ENCODE data around the gene PANX2.
"Not testable (repeated sequence)": the region's sequence is repeated elsewhere in the genome, so short reads cannot be mapped to it uniquely, and the experiment has no call there.

The PANX2 gene, protein sequence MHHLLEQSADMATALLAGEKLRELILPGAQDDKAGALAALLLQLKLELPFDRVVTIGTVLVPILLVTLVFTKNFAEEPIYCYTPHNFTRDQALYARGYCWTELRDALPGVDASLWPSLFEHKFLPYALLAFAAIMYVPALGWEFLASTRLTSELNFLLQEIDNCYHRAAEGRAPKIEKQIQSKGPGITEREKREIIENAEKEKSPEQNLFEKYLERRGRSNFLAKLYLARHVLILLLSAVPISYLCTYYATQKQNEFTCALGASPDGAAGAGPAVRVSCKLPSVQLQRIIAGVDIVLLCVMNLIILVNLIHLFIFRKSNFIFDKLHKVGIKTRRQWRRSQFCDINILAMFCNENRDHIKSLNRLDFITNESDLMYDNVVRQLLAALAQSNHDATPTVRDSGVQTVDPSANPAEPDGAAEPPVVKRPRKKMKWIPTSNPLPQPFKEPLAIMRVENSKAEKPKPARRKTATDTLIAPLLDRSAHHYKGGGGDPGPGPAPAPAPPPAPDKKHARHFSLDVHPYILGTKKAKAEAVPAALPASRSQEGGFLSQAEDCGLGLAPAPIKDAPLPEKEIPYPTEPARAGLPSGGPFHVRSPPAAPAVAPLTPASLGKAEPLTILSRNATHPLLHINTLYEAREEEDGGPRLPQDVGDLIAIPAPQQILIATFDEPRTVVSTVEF

DNA sequence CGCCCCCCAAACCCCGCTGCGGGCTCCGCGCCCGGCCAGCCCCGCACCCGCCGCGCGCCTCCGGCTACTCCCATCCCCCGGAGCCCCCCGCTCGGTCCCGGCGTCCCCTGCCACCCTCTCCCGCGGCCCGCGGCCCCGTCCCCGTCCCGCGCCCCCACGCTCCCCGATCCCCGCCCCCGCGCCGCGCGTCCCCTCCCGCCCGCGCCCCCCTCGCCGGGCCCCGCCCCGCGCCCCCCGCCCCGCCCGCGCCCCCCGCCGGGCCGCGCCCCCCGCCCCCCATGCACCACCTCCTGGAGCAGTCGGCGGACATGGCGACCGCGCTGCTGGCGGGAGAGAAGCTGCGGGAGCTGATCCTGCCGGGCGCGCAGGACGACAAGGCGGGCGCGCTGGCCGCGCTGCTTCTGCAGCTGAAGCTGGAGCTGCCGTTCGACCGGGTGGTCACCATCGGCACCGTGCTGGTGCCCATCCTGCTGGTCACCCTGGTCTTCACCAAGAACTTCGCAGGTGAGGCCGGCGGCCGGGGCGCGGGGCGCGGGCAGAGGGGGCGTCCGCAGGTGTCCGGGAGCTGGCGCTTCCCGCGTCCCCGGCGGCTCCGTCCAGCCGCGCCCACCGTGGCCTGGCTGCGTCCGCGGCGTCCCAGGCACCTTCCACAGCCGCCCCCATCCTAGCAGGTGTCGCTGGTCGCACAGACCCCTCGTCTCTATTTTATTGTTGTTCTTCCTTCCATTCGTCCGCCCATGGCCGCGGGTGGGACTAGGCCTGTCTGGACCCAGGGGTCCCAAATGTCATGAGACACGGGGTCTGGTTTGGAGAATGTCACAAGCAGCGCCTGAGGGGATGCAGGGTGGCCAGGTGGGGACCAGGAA is at the start of gene PANX2:
Gene PANX2 (plus strand): TSS at position 279 of the 866 bp plus-strand sequence. CDS start 0 bp downstream, at position 279.
- no peak for DNase-seq (ENCODE audit: low spot score)

DNA sequence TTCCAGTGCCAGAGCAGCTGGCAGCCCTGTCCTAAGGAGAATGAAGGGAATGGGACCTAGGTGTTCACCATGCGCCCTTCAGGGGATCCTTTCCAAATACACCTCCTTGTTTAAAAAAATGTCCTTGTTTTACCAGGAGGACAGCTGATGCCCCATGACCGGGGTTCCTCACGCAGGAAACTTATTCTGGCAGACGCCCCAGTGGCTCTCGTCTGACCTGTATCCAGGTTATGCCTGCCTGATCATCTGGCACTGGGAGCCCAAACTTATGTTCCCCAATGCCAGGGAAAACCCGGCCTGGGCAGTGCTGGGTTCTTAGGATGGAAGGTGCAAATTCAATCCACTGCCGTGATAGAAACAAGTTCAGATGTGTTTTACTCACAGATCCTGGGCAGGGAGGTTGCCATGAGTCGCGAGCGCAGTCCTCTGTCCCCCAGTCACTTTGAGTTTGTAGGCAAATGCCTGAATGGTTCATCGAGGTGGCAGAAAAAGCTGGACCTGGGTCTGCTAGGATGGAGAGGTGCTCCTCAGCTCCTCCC is 49.3 kb upstream of the PANX2 start:
- DNase-seq (ENCODE audit: low spot score), result no peak

- no peak for DNase-seq (ENCODE audit: low spot score)
Measured at GRCh38 chr22:50123119-50123518, 47.4 kb upstream of the PANX2 start.

- DNase-seq (ENCODE audit: low spot score), result no peak
Measured at GRCh38 chr22:50125029-50125428, 45.5 kb upstream of the PANX2 start.

DNA sequence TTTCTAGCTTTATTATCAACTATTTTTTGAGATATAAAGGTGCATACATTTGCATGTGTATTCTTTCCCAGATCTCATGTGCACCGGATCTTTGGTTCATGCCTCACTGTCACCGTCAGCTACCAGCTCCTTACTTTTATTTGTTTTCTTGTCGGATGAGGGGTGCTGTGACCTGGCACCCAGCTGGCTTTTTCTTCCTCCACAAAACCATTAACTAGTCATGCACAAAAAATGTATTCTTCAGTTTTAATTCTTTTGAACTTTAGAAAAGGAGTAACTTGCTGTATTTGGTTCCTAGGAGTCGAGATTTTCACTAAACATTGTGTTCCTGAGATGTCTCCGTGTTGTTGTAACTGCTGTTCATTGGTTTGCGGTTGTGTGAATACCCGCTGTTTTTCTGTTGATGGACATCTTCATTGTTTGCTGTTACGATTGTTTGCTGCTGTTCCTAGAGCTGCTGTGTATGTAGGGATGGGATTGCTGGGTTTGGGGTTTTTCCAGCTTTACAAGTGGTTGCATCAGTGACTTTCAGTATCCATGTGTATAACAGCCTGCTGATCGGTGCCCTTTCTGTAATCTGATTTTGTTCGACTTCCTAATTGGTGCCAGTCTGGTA is 41.3 kb upstream of the PANX2 start:
- DNase-seq (ENCODE audit: low spot score), result peak; percentile 31

DNA sequence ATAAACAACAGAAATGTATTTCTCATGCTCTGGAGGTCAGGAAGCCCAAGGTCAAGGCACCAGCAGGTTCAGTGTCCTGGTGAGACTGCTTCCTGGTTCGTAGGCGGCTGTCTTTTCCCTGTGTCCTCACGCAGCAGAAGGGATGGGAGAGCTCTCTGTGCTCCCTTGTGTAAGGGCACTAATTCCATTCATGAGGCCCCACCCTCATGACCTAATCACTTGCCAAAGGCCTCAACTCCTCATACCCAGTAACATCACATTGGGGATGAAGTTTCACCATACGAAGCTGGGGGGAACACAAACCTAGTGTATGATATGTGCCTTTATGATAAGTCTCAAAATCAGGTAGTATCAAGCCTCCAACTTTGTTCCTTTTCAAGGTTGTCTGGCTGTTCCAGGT is 38.6 kb upstream of the PANX2 start:
- peak; percentile 17 for DNase-seq (ENCODE audit: low spot score)

- DNase-seq (ENCODE audit: low spot score), result no peak
Measured at GRCh38 chr22:50134481-50134880, 36.0 kb upstream of the PANX2 start.

GRCh38 chr22:50136581-50137015 is 33.9 kb upstream of the PANX2 start:
- no peak for DNase-seq (ENCODE audit: low spot score)

GRCh38 chr22:50137277-50137676 is 33.3 kb upstream of the PANX2 start:
- not testable (repeated sequence) for DNase-seq (ENCODE audit: low spot score)

DNA sequence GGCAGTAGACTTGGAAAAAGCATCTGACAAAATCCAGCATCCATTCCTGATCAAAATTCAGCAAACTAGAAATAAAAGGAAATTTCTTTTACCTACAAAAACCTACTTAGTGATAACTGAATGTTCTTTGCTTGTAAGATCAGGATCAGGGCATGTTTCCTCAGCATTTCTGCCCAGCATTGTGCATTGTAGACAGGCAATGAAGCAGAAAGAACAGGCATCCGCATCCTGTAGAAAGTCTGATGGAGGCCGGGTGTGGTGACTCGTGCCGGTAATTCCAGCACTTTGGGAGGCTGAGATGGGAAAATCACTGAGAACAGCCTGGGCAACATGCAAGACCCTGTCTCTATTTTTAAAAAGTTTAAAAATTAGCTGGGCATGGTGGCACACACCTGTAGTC is 32.5 kb upstream of the PANX2 start:
- DNase-seq (ENCODE audit: low spot score), result peak; percentile 6

DNA sequence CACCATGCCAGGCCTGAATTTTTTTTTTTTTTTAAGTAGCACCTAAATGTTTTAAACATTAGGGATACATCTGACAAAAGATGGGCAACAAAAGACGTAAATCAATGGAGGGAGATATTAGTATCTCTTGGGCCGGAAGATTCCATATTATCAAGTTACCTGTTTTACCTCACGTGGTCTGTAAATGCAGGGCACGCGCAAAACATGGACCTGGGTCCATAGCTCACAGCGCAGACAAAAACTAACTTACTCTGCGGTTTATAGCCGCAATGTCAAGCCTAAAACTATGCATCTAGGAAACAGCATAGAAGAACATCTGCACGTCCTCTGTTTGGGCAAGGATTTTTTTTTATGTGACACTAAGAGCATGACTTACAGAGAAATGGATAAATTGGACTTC is 31.5 kb upstream of the PANX2 start:
- no peak for DNase-seq (ENCODE audit: low spot score)

GRCh38 chr22:50139843-50140415 is 30.6 kb upstream of the PANX2 start:
- DNase-seq (ENCODE audit: low spot score), result peak; percentile 86

GRCh38 chr22:50140615-50141014 is 29.9 kb upstream of the PANX2 start:
- no peak for DNase-seq (ENCODE audit: low spot score)

GRCh38 chr22:50141462-50141861 is 29.1 kb upstream of the PANX2 start:
- DNase-seq (ENCODE audit: low spot score), result no peak

DNA sequence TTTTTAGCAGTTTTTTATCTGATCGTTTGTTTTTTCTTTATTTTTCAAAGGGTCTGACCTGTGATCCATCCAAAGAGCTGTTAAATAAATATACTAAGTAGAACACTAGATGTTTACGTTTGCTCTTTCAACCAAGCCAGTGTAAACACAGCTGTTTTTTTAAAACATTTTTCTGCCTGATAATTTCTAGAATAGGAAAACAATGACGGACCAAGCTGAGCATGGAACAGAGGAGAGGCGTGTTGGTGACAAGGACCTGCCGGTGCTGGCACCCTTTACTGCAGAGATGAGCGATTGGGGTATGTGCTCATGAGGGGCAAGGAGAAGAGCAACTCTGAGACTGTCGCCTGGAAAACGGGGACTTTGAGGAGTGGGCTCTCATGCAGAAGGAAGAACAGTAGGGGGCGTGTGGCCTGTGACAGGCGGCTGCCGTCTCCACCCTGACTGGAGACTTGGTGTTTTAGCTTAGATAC is 28.6 kb upstream of the PANX2 start:
- DNase-seq (ENCODE audit: low spot score), result no peak

GRCh38 chr22:50143096-50143495 is 27.4 kb upstream of the PANX2 start:
- no peak for DNase-seq (ENCODE audit: low spot score)

DNA sequence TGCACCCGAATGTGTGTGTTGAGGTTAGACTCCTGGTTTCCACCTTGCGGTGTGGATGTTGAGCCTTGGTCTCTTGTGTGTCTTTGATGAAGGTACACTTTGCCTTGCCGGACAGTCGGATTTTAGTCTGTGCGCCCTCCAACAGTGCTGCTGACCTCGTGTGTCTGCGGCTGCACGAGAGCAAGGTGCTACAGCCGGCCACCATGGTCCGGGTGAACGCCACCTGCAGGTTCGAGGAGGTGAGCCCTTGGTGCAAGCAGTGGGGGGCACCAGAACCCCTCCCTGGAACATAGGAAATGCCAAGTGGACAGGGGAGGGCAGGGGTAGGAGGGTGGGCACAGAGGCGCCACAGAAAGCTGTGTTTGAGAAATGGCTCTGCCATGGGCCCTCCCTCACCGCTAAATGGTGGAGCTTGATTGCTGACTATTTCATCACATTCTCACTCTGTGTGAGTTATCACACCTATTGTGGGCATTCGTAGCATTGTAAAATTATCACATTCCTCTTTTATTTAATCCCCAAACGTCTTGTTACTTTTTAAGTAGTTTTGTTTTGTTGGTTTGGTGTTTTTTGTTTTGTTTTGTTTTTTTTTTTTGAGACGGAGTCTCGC is 26.4 kb upstream of the PANX2 start:
- no peak for DNase-seq (ENCODE audit: low spot score)

- no peak for DNase-seq (ENCODE audit: low spot score)
Measured at GRCh38 chr22:50145721-50146438, 24.7 kb upstream of the PANX2 start.

DNA sequence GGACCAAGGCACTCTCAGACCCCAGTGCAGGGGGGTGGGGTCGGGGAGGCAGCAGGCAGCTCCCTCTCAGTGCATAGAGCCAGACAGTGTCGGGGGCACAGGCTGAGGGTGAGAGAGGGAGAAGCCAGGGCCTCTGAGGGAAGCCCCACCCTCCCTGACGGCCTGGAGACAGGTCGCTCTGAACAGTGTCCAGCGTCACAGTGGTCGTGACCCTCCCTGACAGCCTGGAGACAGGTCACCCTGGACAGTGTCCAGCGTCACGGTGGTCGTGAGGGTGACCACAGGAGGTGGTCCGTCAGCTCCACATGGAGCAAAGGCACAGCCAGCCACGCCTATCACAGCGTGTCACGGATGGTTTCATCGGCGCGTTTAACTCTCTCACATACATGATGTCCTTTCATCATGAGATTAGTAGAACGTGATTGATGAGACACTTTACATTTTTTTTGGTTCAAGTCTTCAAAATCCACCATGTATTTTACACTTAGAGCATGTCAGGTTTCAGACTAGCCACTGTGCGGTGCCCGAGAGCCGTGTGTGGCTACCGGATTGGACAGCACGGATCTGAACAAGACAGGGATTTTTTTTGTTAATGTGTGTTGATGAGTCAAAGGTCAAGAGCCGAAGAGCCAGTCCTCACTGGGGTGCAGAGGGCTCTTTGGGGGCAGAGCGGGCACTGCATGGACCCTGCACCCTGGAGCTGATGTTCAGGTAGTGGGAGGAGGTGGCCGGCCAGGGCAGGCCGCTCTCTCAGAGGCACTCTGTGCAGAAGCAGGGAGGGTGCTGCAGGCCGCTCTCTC is 23.9 kb upstream of the PANX2 start:
- peak; percentile 63 for DNase-seq (ENCODE audit: low spot score)
